ENCODE data around the gene MLLT6.
"Not testable (repeated sequence)": the region's sequence is repeated elsewhere in the genome, so short reads cannot be mapped to it uniquely, and the experiment has no call there.

The MLLT6 gene

DNA sequence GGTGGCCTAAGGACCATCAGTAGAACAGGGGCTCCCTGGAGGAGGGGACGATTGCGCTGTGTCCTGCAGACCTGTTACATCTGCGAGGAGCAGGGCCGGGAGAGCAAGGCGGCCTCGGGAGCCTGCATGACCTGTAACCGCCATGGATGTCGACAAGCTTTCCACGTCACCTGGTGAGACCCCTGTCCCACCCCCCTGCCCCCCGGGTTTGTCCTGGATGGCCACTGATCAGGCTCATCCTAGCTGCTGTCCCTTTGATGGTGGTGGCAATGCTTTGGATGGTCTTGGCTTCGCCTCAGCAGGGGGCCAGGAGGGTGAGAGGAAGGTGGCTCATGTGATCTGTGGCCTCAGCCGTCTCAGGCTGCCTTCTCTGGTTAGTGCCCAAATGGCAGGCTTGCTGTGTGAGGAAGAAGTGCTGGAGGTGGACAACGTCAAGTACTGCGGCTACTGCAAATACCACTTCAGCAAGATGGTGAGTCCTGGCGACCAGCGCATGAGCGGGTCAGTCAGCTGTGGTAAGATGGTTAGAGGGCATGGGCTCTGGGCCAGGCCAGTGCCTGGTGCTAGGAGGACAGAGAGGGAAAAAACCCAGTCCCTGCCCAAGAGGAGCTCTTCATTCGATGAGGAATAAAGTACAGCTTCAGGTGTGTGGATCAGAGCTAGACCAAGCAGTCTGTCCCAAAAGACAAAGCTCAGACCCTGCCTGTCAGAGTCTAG, 4.2 kb downstream of the MLLT6 start:
- DNase-seq = no peak

DNA sequence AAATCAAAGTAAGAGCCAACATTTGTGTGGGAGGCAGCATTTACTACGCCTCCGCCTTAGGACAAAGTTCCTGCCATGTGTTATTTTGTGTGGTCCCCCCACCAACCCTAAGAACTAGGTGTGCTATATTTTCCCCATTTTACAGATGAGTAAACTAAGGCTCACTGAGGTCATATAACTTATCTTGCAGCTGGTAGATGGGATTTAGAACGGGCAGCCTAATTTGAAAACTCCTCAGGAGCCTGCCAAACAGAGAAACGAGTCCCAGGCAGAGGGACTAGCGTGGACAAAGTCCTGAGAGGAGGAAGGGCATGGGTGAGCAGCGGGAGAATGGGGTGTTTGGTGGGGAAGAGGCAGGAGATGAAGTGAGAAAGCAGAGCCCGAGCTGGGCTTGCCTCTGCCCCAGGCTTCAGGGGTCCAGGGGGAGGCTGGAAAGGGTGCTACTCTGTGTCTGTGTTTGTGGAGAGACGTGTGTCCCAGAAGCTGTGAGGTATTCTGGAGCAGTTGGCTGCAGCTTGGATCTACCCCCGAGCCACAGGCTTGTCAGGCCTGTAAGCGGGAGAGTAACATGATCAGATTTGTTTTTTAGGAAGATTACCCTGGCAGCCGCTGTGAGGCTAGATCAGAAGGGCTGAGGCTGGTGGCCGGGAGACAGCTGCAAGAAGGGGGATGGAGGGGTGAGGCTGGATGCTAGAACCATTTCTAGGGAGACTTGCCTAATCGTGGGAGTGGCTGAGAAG, 5.0 kb downstream of the MLLT6 start:
- peak; percentile 84 for DNase-seq

DNA sequence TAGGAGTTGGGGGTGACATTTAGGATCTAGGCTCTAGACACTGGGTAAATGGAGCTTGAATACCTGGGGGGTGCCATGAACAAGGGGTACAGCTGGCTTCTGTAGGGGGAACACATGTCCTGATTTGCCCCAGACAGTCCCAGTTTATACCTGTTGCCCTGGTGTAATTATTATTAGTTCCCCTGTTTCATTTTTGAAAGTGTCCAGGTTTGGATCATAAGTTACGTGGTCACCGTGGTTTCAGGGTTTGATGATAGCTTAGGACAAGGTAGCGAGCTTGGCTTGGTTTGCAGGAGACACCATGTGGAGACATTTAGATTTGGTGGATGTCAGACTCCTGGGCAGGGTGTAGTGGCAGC, 5.5 kb downstream of the MLLT6 start:
- DNase-seq = no peak

DNA sequence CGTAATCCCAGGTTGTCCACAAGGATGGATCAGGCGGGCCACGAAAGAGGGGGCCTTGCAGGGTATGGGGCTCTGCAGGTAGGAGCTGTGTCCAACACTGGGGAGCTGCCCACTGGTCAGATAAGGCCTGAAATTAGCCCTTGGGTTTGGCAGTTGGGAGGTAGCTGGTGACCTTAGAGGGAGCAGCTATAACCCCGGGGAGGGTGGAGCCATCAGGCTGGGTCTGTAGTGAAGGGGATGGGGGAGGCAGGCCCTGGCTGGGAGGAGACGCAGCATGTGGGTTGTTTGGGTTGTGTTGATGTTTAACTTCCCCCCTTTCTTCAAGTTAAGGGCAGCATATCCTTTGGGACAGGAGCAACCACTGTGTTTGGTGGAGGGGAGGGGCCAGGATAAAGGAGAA, 5.9 kb downstream of the MLLT6 start:
- no peak for DNase-seq

DNA sequence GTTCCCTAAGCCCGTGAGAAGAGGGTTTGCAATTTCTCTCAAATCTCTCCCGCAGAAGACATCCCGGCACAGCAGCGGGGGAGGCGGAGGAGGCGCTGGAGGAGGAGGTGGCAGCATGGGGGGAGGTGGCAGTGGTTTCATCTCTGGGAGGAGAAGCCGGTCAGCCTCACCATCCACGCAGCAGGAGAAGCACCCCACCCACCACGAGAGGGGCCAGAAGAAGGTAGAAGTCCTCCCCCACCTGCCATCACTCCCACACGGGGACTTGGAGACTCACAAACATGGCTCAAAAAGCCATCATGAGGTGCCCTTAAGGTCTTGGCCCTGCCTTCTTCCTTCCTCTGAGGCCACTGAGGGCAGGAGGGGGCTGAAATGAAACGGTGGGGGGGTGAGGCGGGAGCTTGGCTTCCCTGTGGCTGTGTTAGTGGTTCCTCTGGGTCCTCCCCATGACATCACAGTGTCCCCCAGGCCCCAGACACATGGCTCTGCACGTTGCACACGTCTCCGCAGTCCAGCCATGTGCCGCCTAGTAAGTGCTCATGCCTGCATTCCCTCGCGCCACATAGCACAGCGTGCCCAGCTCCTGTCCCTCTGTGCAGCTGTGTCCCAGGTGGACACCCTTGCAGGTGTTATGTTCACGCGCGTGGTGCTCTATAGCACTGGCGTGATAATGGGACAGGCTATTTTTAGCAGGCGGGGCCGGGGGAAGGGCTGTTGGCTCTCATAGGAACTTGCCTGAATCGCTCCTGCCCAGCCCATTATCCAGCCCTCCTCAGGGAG, 6.9 kb downstream of the MLLT6 start:
- DNase-seq = no peak

DNA sequence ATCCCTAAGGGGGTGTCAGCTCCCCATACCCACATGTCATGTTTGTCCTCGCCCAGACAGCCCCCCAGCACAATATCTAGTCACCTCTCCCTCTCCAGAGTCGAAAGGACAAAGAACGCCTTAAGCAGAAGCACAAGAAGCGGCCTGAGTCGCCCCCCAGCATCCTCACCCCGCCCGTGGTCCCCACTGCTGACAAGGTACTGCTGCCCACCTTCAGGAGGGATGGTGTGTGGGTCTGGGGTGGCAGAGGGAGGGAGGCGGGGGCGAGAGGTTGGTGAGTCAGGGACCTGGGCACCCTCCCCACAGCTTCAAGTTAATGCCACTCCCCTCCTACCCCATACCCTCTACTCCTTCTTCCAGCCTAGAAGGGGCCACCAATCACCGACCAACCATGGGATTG, 7.5 kb downstream of the MLLT6 start:
- no peak for DNase-seq

DNA sequence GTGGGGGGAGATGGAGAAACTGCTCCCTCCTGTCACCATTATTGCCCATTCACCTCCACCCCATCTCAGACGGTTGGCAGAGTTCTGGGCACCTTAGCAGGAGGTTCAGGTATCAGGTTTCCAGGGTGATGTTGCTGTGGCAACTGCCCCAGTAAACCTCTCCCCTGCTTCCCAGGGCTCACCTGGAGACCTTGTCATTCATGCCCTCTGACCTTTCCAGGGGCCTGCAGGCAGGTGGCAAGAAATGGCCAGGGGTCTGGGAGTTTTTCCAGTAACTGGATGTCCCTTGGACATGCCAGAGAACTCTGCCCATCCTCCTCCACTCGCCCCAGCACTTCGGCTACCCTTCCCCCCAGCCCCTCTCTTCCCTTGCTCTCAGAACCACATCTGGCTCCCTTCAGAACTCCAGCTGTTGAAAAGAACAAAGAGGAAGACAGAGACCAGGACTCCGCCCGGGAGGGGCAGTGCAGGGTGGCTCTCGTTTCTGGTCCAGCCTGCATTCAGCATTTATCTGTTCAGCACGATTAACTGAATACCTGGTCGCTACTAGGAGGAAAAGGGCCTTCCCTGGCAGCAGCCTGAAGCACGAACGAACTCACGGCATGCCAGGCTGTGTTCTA, 8.5 kb downstream of the MLLT6 start:
- no peak for DNase-seq

DNA sequence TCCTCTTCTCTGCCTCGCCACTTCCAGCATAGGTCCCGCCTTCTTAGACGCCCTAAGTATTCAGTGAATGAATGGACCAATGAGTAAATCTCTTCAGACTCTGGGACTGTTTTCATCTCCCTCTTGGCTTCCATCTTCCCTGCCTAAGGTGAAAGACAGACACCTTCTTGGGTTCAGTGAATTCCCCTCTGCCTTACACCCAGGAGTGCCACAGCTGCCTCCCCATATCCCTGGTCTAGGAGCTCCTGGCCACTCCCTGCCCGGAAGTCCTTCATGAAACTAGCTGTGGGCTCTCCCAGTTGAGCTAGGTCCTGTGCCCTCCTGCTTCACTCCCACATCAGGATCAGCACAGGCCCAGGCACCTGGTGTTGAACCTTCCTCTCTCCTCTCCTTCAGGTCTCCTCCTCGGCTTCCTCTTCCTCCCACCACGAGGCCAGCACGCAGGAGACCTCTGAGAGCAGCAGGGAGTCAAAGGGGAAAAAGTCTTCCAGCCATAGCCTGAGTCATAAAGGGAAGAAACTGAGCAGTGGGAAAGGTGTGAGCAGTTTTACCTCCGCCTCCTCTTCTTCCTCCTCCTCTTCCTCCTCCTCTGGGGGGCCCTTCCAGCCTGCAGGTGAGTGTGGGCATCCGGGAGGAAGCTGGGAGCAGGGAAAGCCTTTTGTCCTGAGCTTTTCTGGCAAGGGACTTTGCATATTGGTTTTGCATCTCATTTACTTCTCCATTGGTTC, 10.3 kb downstream of the MLLT6 start:
- DNase-seq = no peak

DNA sequence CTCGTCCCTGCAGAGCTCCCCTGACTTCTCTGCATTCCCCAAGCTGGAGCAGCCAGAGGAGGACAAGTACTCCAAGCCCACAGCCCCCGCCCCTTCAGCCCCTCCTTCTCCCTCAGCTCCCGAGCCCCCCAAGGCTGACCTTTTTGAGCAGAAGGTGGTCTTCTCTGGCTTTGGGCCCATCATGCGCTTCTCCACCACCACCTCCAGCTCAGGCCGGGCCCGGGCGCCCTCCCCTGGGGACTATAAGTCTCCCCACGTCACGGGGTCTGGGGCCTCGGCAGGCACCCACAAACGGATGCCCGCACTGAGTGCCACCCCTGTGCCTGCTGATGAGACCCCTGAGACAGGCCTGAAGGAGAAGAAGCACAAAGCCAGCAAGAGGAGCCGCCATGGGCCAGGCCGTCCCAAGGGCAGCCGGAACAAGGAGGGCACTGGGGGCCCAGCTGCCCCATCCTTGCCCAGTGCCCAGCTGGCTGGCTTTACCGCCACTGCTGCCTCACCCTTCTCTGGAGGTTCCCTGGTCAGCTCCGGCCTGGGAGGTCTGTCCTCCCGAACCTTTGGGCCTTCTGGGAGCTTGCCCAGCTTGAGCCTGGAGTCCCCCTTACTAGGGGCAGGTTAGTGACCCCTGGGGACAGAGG, 11.4 kb downstream of the MLLT6 start:
- no peak for DNase-seq

DNA sequence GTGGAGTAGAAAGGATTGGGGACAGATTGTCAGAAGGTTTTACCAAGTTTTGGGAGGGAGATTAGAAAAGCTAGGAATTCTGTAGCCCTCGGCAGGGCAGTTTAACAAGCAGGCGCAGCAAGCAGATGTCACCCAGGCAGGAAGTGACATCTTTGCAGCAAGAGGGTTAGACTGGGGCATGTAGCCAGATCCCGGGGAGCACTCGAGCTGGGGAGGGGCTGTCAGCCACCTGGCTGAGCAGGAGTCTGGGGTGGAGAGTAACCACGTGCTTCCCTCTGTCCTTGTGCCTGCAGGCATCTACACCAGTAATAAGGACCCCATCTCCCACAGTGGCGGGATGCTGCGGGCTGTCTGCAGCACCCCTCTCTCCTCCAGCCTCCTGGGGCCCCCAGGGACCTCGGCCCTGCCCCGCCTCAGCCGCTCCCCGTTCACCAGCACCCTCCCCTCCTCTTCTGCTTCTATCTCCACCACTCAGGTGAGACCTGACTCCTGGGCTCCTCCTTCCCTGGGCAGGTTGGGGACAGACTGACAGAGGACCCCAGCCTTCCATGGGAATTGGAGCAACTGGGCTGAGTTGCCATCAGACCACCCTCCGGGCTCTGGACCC, 12.2 kb downstream of the MLLT6 start:
- DNase-seq = no peak

DNA sequence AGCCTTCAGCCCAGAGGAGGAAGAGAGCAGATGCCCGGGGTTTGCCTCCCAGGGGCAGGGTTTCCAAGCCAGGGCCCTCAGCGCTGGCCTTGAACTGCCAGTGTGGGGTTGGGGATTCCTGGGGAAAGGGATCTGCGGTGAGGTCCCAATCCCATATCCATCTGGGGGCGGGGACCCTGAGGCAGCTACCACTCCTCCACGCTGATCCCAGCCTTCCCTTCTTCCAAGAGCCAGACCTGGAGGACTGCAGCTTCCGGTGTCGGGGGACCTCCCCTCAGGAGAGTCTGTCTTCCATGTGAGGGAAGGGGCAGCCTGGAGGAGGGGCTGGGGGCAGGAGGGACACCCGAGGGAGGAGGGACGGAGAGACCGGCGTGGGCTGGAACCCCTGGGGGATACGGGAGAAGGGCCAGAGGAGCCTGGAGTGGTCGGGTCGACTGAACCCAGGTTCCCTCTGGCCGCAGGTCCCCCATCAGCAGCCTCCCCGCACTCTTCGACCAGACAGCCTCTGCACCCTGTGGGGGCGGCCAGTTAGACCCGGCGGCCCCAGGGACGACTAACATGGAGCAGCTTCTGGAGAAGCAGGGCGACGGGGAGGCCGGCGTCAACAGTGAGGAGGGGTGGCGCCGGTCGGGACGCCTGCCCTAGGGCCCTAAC, 14.3 kb downstream of the MLLT6 start:
- DNase-seq = no peak

DNA sequence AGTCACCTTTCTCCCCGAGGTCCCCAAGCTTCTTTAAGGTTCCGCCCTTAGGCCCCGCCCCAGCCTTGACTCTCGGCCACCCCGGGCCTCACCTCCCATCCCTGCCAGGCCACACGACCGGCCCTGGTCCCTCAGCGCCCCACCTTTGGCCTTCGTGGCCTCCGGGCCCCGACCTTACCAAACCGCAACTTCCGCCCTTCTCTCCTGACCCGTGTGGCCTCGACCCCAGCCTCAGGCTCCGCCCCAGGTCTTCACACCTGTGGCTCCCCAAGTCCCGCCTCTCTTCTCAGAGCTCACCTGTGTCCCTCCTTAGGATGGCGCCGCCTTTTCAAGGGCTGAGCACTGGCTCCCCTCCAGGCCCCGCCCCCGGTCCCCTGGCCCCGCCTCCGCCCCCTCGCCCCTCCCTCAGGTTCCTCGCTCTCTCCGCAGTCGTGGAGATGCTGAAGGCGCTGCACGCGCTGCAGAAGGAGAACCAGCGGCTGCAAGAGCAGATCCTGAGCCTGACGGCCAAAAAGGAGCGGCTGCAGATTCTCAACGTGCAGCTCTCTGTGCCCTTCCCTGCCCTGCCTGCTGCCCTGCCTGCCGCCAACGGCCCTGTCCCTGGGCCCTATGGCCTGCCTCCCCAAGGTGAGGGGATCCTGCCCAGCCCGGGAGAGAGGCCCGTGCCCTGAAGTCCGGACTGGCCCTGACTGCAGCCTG, 15.0 kb downstream of the MLLT6 start:
- no peak for DNase-seq

DNA sequence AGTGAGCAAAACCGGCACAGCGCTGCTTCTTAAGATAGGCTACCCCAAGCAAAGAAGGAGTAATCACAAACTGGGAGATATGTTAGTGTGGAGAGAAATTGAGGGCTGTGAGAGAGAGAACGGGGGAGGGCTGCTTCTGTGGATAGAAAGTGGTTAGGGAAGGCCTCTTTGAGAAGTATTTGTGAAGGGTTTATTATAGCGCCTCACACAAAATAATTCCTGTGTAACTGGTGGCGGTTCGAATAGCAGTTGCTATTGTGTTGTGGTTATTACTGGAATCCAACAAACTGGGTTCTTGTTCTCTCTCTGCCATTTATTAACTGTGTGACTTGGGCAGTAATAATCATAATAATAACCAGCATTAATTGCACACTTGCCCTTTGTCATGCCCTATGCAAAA, 15.9 kb downstream of the MLLT6 start:
- no peak for DNase-seq

DNA sequence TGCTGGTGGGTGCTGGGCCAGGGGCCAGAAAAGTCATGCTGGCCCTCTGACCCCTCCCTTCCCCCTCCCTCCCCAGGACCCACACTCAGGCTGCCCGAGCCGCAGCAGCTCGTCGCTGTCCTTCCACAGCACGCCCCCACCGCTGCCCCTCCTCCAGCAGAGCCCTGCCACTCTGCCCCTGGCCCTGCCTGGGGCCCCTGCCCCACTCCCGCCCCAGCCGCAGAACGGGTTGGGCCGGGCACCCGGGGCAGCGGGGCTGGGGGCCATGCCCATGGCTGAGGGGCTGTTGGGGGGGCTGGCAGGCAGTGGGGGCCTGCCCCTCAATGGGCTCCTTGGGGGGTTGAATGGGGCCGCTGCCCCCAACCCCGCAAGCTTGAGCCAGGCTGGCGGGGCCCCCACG, 16.7 kb downstream of the MLLT6 start:
- DNase-seq = no peak

DNA sequence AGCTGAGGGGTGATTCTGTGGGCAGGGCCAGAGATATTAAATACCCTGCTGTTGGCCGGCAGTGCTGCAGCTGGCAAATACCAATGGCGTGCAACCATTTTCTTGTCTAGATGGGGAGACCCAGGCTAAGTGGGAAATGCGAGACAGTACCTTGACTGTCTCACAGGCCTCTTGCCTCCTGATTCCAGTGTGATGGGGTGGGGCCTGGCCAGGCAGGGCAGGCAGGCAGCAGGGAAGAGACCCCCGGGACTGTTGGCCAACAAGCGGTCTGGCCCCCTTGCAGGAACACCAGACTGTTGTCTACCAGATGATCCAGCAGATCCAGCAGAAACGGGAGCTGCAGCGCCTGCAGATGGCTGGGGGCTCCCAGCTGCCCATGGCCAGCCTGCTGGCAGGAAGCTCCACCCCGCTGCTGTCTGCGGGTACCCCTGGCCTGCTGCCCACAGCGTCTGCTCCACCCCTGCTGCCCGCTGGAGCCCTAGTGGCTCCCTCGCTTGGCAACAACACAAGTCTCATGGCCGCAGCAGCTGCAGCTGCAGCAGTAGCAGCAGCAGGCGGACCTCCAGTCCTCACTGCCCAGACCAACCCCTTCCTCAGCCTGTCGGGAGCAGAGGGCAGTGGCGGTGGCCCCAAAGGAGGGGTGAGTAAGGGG, 19.4 kb downstream of the MLLT6 start:
- DNase-seq = no peak

DNA sequence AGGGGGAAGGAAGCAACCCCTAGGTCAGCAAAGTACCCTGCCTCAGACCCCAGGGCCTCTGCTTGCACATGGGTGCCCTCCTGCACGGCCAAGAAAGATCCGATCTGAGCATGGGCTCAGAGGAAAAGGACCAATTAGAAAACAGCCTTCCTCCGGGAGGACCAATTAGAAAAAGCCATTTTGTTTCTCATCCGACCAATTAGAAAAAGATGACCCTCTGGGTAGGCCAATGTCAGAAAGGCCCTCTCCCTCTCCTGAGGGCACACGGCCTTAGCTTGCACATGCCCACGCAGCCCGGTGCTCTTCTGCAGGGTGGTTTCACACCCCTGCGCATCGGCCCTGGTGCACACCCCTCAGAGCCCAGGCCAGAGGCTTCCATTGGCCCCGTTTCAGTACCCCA, 20.0 kb downstream of the MLLT6 start:
- no peak for DNase-seq

DNA sequence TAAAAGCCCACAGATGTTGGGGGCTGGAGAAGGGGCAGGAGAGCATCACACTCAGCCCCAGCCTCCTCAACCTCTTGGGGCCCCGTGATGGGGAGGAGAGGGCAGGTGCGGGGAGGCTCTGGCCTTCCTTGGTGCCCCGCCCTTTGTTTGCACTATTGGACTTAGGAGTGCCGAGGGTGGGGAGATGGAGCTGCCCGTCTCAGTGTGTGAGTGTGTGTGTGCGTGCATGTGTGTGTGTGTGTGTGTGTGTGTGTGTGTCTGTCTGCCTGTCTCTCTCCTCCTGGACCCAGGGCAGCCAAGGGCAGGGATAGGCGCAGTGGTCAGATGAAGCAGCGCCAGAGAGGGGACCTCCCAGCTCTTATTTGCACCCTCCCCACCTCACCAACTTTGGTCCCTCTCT, 21.1 kb downstream of the MLLT6 start:
- not testable (repeated sequence) for DNase-seq

DNA sequence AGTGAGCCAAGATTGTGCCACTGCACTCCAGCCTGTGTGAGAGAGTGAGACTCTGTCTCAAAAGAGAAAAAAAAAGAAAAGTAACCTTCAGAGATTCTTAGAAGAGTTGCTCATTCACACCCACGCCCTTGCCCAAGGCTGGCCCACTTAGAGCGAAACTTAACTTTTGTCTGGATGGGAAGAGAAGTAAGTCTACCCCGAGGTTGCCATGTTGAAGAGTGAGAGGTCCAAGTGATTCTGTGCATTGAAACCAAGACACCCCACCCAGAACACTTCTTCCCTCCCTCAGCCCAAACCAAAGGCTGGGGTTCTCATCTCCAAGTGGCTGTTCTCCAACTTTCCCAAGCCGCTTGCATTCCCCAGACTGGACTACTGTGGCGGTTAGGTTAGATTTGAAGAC, 22.7 kb downstream of the MLLT6 start:
- no peak for DNase-seq

DNA sequence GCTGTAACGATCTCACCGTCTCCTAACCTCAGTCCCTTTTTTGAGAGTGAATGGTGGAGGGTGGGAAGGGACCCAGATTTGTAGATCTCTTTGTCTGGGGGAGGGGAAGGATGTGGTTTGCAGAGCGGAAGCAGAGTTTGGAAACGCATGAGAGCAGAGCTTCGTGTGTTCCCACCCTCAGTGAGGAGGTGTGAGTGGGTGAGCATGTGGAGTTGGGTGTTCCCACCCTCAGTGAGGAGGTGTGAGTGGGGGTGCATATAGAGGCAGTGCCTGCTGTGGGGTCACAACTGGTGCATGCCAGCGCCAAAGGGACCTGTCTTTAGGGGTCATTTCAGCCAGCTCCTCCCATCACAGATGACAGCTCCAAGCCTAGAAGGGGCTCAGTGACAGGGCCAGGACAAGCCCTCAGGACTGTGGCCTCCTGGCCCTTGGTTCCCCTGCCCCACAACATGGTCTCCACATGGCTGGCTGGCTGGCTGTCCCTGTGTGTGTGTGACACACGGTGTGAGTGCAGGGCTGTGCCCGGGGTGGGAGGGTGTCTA, 23.3 kb downstream of the MLLT6 start:
- no peak for DNase-seq

DNA sequence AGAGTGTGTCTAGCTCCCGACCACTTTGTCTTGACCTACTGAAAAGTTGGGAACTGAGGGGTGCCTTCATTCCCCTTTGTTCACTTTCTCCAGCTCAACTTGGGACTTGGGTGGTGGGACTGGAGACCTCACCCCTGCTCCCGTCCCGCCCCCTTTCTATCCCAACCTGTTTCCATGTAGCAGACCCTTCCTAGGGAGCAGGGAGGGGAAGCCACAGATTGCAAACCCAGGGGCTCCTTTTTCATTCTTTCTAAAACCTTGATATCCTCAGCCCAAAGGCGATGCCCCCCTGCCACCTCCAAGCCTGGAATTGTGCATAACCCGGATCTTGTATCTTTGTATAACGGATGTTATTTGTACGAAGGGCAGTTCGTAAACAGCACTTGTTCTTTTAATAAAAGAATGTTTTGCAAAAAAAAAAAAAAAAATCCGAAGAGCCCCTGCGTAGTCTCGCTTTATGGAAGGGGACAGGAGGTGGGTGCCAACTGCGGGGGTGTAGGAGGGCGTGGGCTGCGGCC, 24.4 kb downstream of the MLLT6 start:
- no peak for DNase-seq
